ENCODE results near the gene PPM1J. TPM values are rescaled to one million over a fixed set of nuclear protein-coding genes. Genes with fewer than 3 reads are reported as not detected.

Gene PPM1J
- total and polyA plus RNA-seq, 9 of the 15 experiments (the other 6 are each of a cell fraction or from before 2014, with no cell fraction given), result 0.25 to 10.5 (median 4.2) TPM

GRCh38 chr1:112674986-112675727 is 40.0 kb downstream of the PPM1J start:
- FAIRE-seq (no peak), DNase-seq (ENCODE audit: extremely low read depth in 1 of 4, low spot score in 3 of 4) (peak; percentile 70 to 89 (median 81)), ATAC-seq (peak; percentile 79)
- peak overlapping the region; percentile 85 for H3K4me2 ChIP-seq (ENCODE audit: insufficient read depth, low read length)
- ChIA-PET POLR2A (interaction anchor here (0.5 to 7.3 kb wide), 12 partner anchors 9 to 1104 kb away, joined by 3 to 104 read pairs (median 5); partner anchors contain the start of gene LRIG2), CTCF (ENCODE audit: low intra/inter-chr PET ratio) (interaction anchor here (0.7 kb wide), 1 partner anchor 16 kb away, joined by 3 read pairs; no protein-coding TSS in a partner anchor)
- no peaks in the 10 kb centered on the region for H3K27me3 ChIP-seq (ENCODE audit: control insufficient read depth in 2 of 2, insufficient read depth in 2 of 2, low read length in 2 of 2)
- peaks cover 18 to 42% of the 10 kb centered on the region in 2 experiments for H3K4me1 ChIP-seq (replicated peaks in 1 of 2; ENCODE audit: control insufficient read depth in 2 of 2, insufficient read depth in 2 of 2, low read length in 2 of 2)
- H3K9ac ChIP-seq (ENCODE audit: insufficient read depth in 1 of 2, low read depth in 2 of 2, low read length in 2 of 2), result peak overlapping the region; percentile 87 to 98
- intact Hi-C loops (cut with micrococcal nuclease), result no loop called here
- H4K20me1 ChIP-seq (replicated peaks; ENCODE audit: control insufficient read depth, insufficient read depth, low read length), result no peaks in the 10 kb centered on the region
- peaks cover 42% of the 10 kb centered on the region for H3K36me3 ChIP-seq (ENCODE audit: control insufficient read depth, insufficient read depth, low read length)
- H3K9me1 ChIP-seq (ENCODE audit: control insufficient read depth, insufficient read depth, low read length), result no peaks in the 10 kb centered on the region
- peaks cover 56% of the 10 kb centered on the region for H3K79me2 ChIP-seq (ENCODE audit: control insufficient read depth, insufficient read depth, low read length)
- no peaks in the 10 kb centered on the region for H3K9me3 ChIP-seq (replicated peaks; ENCODE audit: control insufficient read depth, insufficient read depth, low read depth, low read length)
- peak overlapping the region; percentile 89 for H2AFZ ChIP-seq (ENCODE audit: low read depth, low read length)
- BruUV-seq (replicated peaks), result no TSS peak
- peak overlapping the region; percentile 86 for H3K27ac ChIP-seq (ENCODE audit: extremely low read depth, low read depth, low read length)
- WGBS (ENCODE audit: insufficient coverage, low coverage, missing lambda C conversion rate), result 1% methylated on average over 54 of the region's 68 CpGs
- H3K4me3 ChIP-seq, result peak overlapping the region; percentile 71
- in situ Hi-C loops (cut with MboI), result no loop called here
- TF ChIP-seq TAF1 (IDR thresholded peaks at IDR 0.05; ENCODE audit: control insufficient read depth, extremely low read depth, insufficient read depth, low read length, severe bottlenecking) (peak; percentile 69), MED1 (CRISPR knock-in tag; IDR thresholded peaks at IDR 0.05; ENCODE audit: borderline replicate concordance) (0 out of 2 replicates have a peak, but pooled peaks have one; percentile 31), ZNF583 (CRISPR knock-in tag; IDR thresholded peaks at IDR 0.05) (no peak), SMAD4 (CRISPR knock-in tag; conservative IDR thresholded peaks at IDR 0.05) (peak; percentile 56; the same call in 1 of the 2 replicates), ZNF165 (CRISPR knock-in tag; IDR thresholded peaks at IDR 0.05; ENCODE audit: borderline replicate concordance) (0 out of 2 replicates have a peak, but pooled peaks have one; percentile 26), CBX5 (IDR thresholded peaks at IDR 0.05; ENCODE audit: borderline replicate concordance, low read depth) (0 out of 2 replicates have a peak, but pooled peaks have one; percentile 27), FOXO4 (CRISPR knock-in tag; IDR thresholded peaks at IDR 0.05) (no peak), FIP1L1 (IDR thresholded peaks at IDR 0.05; ENCODE audit: low read depth, low read length, poor library complexity, severe bottlenecking) (peak; percentile 82), TBP (optimal IDR thresholded peaks at IDR 0.05; ENCODE audit: low read depth, low read length) (peak; percentile 23), JUND (IDR thresholded peaks at IDR 0.05; ENCODE audit: borderline replicate concordance, low read depth, low read length) (no peak), JUND (tag; IDR thresholded peaks at IDR 0.05; ENCODE audit: borderline replicate concordance, low read depth, low read length) (no peak), E2F1 (CRISPR knock-in tag; IDR thresholded peaks at IDR 0.05) (0 out of 2 replicates have a peak, but pooled peaks have one; percentile 54), IRF2 (CRISPR knock-in tag; IDR thresholded peaks at IDR 0.05) (0 out of 2 replicates have a peak, but pooled peaks have one; percentile 68), U2AF1 (optimal IDR thresholded peaks at IDR 0.05; ENCODE audit: low read depth, low read length) (peak; percentile 77), ID3 (CRISPR knock-in tag; IDR thresholded peaks at IDR 0.05) (no peak), ID3 (tag; IDR thresholded peaks at IDR 0.05) (peak; percentile 65; the same call in 1 of the 2 replicates)
